Activated CD4-positive, alpha-beta T cell treated with anti-CD3 and anti-CD28 coated beads, Interleukin-10, Interleukin-2, amounts not matched to agents 100 ng/mL and 50 ng/mL, durations not matched to agents 16 hours and 8 hours (primary cell): Measurements from ENCODE around the gene LUC7L2.
"Not testable (repeated sequence)": the region's sequence is repeated elsewhere in the genome, so short reads cannot be mapped to it uniquely, and the experiment has no call there.

Experiments used
- DNase-seq: peaks from one replicate; pipeline ENCODE4 v3.0.0-alpha.2; 2020

The LUC7L2 gene

DNA sequence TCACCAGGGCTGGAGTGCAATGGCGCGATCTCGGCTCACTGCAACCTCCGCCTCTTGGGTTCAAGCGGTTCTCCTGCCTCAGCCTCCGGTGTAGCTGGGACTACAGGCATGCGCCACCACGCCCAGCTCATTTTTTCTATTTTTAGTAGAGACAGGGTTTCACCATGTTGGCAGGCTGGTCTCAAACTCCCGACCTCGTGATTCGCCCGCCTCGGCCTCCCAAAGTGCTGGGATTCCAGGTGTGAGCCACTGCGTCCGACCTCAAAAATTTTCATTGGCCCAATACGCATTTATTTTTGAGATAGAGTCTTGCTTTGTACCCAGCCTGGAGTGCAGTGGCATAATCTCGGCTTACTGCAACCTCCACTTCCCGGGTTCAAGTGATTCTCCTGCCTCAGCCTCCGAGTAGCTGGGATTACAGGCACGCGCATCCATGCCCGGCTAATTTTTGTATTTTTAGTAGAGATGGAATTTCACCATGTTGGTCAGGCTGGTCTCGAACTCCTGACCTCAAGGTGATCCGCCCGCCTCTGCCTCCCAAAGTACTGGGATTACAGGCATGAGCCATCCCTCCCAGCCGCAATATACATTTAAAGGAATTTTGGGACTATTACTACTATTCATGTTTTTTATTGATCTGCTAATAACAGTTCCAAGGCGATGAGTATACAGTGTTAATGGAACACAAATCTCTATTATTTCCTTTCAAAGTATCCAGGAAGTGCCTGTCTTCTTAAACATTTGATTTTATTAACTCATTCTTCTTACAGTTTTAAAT is 1.8 kb upstream of the LUC7L2 start:
- DNase-seq = not testable (repeated sequence)

GRCh38 chr7:139358541-139359365 is 941 bp upstream of the LUC7L2 start:
- DNase-seq = peak; percentile 64

DNA sequence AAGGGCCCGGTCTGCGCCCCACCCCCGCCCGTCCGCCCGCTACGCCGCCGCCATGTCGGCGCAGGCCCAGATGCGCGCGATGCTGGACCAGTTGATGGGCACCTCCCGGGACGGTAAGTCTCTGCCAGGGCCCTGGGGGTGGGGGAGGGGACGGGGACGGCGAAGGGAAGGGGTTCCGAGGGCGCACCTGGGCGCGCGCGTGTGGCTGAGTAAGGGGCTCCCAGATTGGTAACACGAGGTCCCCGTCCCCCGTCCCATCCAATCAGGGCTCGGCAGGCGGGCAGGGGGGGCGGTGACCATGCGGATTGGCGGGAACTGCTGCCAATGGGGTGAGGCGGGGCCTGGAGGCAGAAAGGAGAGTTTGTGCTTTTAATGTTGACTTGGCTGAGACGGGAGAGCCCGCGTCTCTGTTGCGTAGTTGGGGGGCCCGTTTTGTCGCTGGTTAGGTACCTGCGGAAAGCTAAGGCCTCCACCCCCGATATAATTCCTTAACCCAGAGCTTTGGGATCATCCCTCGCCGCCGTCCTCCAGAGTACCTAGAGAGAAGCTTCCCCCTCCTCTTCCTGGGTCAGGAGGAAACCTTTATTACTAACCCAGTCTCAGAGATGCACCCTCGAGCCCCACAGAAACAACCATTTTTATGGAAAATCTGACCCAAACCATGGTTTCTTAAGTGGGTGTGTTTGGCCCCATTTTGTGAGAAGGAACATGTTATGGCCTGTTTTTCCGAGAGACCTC is 685 bp downstream of the LUC7L2 start:
- peak; percentile 98 for DNase-seq

- no peak for DNase-seq
Measured at GRCh38 chr7:139360948-139361307, 1.2 kb downstream of the LUC7L2 start.

- DNase-seq = no peak
Measured at GRCh38 chr7:139361523-139361922, 1.8 kb downstream of the LUC7L2 start.

GRCh38 chr7:139362302-139362701 is 2.6 kb downstream of the LUC7L2 start:
- no peak for DNase-seq

GRCh38 chr7:139362981-139363380 is 3.3 kb downstream of the LUC7L2 start:
- DNase-seq = no peak

- no peak for DNase-seq
Measured at GRCh38 chr7:139365336-139365735, 5.6 kb downstream of the LUC7L2 start.

DNA sequence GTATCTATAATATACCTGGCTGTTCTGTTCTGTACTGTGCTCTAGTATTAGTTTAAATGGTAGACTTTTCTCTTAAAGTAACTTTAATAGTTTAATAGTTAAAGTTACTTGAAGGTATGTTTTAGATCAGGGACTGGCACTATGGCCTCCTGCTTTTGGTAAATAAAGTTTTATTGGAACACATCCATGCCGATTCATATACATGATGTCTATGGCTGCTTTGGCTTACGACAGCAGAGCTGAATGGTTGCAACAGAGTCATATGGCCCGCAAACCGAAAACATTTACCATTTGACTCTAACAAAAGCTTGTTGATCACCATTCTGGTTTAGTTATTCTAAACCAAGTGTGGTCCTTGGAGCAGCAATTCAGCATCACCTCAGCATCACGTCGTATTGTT is 6.7 kb downstream of the LUC7L2 start:
- DNase-seq = no peak

- peak; percentile 17 for DNase-seq
Measured at GRCh38 chr7:139367438-139368155, 7.9 kb downstream of the LUC7L2 start.

DNA sequence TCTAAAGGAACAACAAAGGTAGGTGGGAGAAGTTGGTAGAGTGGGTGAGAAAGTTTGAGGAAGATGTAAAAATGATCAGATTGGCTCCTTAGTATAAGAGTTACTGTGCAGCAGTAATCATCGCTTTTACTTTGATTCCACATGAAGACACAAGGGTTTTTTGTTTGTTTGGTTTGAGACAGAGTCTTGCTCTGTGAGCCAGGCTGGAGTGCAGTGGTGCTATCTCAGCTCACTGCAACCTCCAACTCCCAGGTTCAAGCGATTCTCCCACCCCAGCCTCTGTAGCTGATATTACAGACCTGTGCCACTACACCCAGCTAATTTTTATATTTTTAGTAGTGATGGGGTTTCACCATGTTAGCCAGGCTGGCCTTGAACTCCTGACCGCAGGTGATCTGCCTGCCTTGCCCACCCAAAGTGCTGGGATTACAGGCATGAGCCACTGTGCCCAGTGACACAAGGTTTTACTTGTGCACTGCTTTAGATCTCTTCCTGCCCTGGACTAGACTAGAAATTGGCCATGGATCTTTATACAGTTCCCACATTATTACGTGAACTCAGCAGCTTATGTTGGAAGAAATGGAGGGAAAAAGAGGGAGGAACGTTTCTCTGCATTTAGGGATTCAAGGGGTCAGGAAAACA is 10.7 kb downstream of the LUC7L2 start:
- no peak for DNase-seq

- DNase-seq = no peak
Measured at GRCh38 chr7:139370943-139371313, 11.2 kb downstream of the LUC7L2 start.

- no peak for DNase-seq
Measured at GRCh38 chr7:139374246-139374645, 14.6 kb downstream of the LUC7L2 start.

GRCh38 chr7:139382439-139382838 is 22.7 kb downstream of the LUC7L2 start:
- DNase-seq = no peak

- DNase-seq = no peak
Measured at GRCh38 chr7:139384611-139385010, 24.9 kb downstream of the LUC7L2 start.

DNA sequence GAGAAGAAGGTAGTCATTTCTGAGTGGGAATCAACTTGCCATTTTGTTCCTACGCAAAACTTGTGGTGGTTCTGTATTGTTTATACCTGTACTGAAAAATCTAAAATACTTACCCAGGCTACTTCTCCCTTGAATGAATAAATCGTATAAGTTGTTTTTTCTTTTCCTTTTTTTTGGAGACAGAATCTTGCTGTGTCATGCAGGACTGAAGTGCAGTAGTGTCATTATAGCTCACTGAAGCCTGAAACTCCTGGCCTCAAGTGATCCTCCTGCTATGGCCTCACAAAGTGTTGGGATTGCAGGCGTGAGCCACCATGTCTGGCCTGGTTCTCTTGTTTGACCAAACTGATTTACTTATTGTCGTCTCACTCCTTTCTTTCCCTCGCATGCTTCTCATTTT is 27.9 kb downstream of the LUC7L2 start:
- DNase-seq = no peak

GRCh38 chr7:139389091-139389490 is 29.4 kb downstream of the LUC7L2 start:
- DNase-seq = no peak

DNA sequence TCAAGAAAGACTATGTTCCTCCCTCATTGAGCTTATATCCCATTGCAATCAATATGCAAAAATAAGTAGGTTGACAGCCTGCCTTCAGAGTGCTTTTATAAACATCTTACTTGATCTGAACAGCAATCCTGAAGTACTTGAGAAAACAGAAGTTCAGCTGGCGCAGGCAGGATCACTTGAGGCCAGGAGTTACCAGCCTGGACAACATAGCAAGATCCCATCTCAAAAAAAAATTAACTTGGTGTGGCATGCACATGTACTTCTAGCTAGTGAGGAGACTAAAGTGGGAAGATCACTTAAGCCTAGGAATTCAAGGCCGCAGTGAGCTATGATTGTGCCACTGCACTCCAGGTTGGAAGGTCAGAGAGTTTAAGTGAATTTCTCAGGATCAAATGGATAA is 30.1 kb downstream of the LUC7L2 start:
- no peak for DNase-seq

DNA sequence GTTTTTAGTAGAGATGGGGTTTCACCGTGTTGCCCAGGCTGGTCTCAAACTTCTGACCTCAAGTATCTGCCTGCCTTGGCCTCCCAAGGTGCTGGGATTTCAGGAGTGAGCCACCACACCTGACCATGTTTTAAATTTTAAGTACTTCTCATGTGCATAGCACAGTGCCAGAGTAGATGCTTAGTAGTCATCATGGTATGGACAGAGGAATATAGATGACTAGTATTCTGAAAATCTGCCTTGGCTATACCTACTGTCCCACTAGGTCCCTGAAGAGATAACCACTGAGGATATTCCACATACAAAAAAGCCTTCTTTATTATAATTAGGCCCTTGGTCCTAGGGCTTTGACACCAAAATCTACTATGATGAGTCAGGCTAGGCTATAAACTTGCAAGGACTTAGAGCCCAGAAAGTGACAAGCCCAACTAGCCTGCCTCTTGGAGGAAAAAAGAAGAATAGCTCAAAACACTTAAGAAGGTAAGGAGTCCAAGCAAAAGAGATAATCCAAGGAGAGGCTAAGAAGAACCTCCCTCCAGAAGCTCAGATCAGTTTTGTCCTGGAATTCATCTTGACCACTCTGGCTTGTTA is 34.0 kb downstream of the LUC7L2 start:
- no peak for DNase-seq

DNA sequence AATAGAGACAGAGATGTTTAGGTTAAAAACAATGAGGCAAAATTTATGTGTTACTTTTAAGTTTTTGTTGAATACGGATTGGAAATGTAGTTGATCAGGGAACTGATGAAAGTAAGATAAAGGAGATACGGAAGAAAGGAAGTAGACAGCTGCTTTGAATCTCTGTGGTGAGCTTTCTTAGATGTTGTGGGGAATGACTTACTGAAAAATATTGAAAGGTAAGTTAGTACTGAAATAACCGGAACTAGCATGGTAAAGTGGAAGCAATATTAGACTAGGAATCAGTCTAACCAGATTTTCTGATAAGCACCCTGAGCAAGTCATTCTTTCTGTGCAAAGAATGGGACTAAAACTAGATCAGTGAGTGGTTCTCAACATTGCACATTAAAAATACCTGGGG is 34.8 kb downstream of the LUC7L2 start:
- DNase-seq = peak; percentile 22

DNA sequence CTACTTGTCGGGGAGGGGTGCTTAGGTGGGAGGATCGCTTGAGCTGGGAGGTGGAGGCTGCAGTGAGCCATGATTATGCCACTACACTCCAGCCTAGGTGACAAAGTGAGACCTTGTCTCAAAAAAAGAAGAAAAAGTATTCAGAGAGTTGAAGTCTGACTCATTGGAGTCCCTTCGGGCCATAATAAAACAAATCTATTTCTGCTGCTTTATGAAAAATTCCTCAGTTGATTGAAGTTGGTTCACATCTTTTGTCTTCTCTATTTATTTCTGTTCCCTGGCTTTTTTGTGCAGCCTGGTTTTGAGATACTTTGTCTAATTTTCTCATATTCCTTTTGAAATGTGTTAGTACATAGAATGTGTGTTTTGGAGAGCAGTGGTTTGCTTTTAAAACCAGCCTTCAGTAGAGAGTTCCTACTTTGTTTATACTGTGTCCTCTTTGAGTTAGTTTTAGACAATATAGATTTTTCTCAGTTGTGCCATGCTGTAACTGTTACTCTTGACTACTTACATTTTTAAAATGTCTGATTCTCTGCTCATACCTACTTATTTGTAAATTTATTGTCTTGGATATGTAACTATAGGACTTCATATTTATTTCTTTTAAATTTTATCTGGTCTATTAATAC is 36.7 kb downstream of the LUC7L2 start:
- no peak for DNase-seq

DNA sequence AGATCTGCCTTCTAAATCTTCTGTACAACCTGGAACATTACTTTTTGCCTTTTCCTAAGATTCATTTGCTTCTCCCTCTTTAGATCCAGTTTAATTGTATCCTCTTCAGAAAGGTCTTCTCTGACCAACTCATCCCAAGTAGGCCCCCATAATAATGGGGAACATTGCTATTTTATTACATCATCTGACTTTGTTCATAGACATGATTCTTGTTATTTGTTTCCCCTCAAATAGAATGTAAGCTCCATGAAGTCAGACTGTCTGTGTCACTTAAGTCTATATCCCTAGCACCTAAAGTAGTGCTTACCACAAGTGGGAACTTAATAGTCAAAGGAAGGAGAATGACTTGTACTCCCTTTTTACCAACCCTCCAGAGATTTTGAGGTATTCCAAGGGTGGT is 37.5 kb downstream of the LUC7L2 start:
- no peak for DNase-seq
